HCT116 (cell line): ENCODE measurements around the gene DAZAP1. TPM values are rescaled to one million over a fixed set of nuclear protein-coding genes. Genes with fewer than 3 reads are reported as not detected.

Experiments
- ATAC-seq: fragments of 200-7000 bp; cut with Tn5 transposase; 2 replicates; pipeline ENCODE4 v1.9.1; 2020; ENCODE audit warnings: mild to moderate bottlenecking, moderate library complexity
- BruUV-seq: library from RNA; stranded (reverse); fragments of 400-500 nt; replicated peaks from 2 replicates; lab custom pipeline; 2021; lab: Mats Ljungman, UMichigan
- CTCF ChIA-PET: fragments of 300-600 bp; sonication (Branson Sonifier 250); formaldehyde crosslinking; loops from one replicate; lab custom pipeline; 2021; ENCODE audit warnings: antibody characterized with exemption; lab: Charles Lee
- POLR2A ChIA-PET: fragments of 300-600, 350-600 bp; sonication (Branson Sonifier 250); formaldehyde crosslinking; loops from one replicate; lab custom pipeline; 2021; ENCODE audit warnings: antibody characterized with exemption; lab: Charles Lee
- RAD21 ChIA-PET, 2 experiments: fragments of 300-600 bp; sonication (Branson Sonifier 250); formaldehyde crosslinking; loops; one replicate each; lab custom pipeline; 2023; ENCODE audit warnings: low total read pairs in 2 of 2; ENCODE audit not compliant: uncharacterized antibody in 2 of 2, unreplicated experiment in 2 of 2, low non-redundant PET in 1 of 2; lab: Charles Lee
- DNase-seq: peaks from one replicate; pipeline ENCODE4 v3.0.0-alpha.2; 2010; ENCODE audit warnings: low read depth, low spot score
- H2AFZ ChIP-seq: fragments of 200-600 bp; shearing (Covaris generic), sonication (generic); 2 replicates; pipeline ENCODE4 v1.6.1; 2017; ENCODE audit warnings: low read depth, mixed run types, mixed read lengths, antibody characterized with exemption, low read length; ENCODE audit not compliant: poor library complexity, severe bottlenecking
- H3K27ac ChIP-seq: 2 replicates; pipeline ENCODE4 v1.5.1; 2012; ENCODE audit warnings: low read depth, low read length
- H3K27me3 ChIP-seq: fragments of 200-600 bp; sonication (generic); 2 replicates; pipeline ENCODE4 v1.6.1; 2016; ENCODE audit warnings: mixed run types, low read length, mixed read lengths; ENCODE audit not compliant: insufficient read depth
- H3K36me3 ChIP-seq, 2 experiments: fragments of 200-500 bp in 1 of 2; fragments of 200-600 bp in 1 of 2; sonication (Bioruptor generic) in 1 of 2; sonication (generic) in 1 of 2; 2 replicates each; pipeline versions ENCODE4 v1.5.1 to v1.6.1; 2014 to 2016; ENCODE audit warnings: low read length in 2 of 2, inconsistent platforms in 1 of 2, mixed read lengths in 1 of 2, mixed run types in 1 of 2; ENCODE audit not compliant: insufficient read depth in 2 of 2, control insufficient read depth in 1 of 2
- H3K4me1 ChIP-seq, 2 experiments: fragments of 200-600 bp in 1 of 2; sonication (generic) in 1 of 2; 2 replicates each; pipeline versions ENCODE4 v1.5.1 to v1.6.1; 2012 to 2017; ENCODE audit warnings: low read length in 2 of 2, inconsistent platforms in 1 of 2, mild to moderate bottlenecking in 1 of 2, mixed read lengths in 1 of 2, mixed run types in 1 of 2, moderate library complexity in 1 of 2; ENCODE audit not compliant: insufficient read depth in 2 of 2, control insufficient read depth in 1 of 2
- H3K4me2 ChIP-seq: fragments of 200-600 bp; sonication (generic); 2 replicates; pipeline ENCODE4 v1.6.1; 2017; ENCODE audit warnings: mixed run types, low read length, mixed read lengths
- H3K4me3 ChIP-seq, 2 experiments: fragments of 200-600 bp in 1 of 2; sonication (generic) in 1 of 2; replicated peaks in 1 of 2; 2 replicates each; pipeline ENCODE4 v1.5.1; 2011 to 2016; ENCODE audit warnings: low read length in 2 of 2, control low read depth in 1 of 2, low read depth in 1 of 2, mild to moderate bottlenecking in 1 of 2, mixed read lengths in 1 of 2, mixed run types in 1 of 2
- H3K79me2 ChIP-seq: fragments of 200-600 bp; sonication (generic); 2 replicates; pipeline ENCODE4 v1.6.1; 2017; ENCODE audit warnings: mild to moderate bottlenecking, mixed run types, low read length, moderate library complexity, mixed read lengths; ENCODE audit not compliant: insufficient read depth
- H3K9ac ChIP-seq: fragments of 200-600 bp; sonication (generic); 2 replicates; pipeline ENCODE4 v1.6.1; 2016; ENCODE audit warnings: low read length, mixed read lengths
- H3K9me2 ChIP-seq: fragments of 200-600 bp; sonication (generic), shearing (Covaris generic); 2 replicates; pipeline ENCODE4 v1.6.1; 2017; ENCODE audit warnings: mixed run types, mild to moderate bottlenecking, moderate library complexity; ENCODE audit not compliant: insufficient read depth
- H3K9me3 ChIP-seq, 2 experiments: fragments of 200-500 bp in 1 of 2; fragments of 200-600 bp in 1 of 2; sonication (Bioruptor generic) in 1 of 2; sonication (generic) in 1 of 2; 2 replicates each; pipeline ENCODE4 v1.6.1; 2014 to 2017; ENCODE audit warnings: low read length in 2 of 2, mixed read lengths in 2 of 2, inconsistent platforms in 1 of 2, low read depth in 1 of 2, mild to moderate bottlenecking in 1 of 2, mixed run types in 1 of 2, moderate library complexity in 1 of 2; ENCODE audit not compliant: control insufficient read depth in 1 of 2, insufficient read depth in 1 of 2
- H4K20me1 ChIP-seq: fragments of 200-600 bp; sonication (generic), shearing (Covaris generic); 2 replicates; pipeline ENCODE4 v1.6.1; 2017; ENCODE audit warnings: mixed run types, mild to moderate bottlenecking, moderate library complexity; ENCODE audit not compliant: insufficient read depth
- CBX3 ChIP-seq: IDR thresholded peaks from 2 replicates; pipeline ENCODE4 v1.6.1; 2012; ENCODE audit warnings: low read depth
- CEBPB ChIP-seq: IDR thresholded peaks from 2 replicates; pipeline ENCODE4 v1.6.1; 2012; ENCODE audit warnings: low read depth
- CTCF ChIP-seq, 3 experiments: fragments of 200-600 bp in 1 of 3; sonication (generic) in 1 of 3; IDR thresholded peaks in 2 of 3; conservative IDR thresholded peaks in 1 of 3; 2 replicates each; pipeline ENCODE4 v1.5.1; 2012 to 2017; ENCODE audit warnings: low read depth in 2 of 3, low read length in 2 of 3, antibody characterized with exemption in 1 of 3, borderline replicate concordance in 1 of 3, control low read depth in 1 of 3, mild to moderate bottlenecking in 1 of 3, mixed read lengths in 1 of 3, mixed run types in 1 of 3, moderate library complexity in 1 of 3; ENCODE audit not compliant: insufficient read depth in 1 of 3
- ELF1 ChIP-seq: IDR thresholded peaks from 2 replicates; pipeline ENCODE4 v1.6.1; 2012; ENCODE audit warnings: low read depth, borderline replicate concordance
- EZH2 ChIP-seq: fragments of 200-600 bp; sonication (generic); IDR thresholded peaks from 2 replicates; pipeline ENCODE4 v1.6.1; 2017; ENCODE audit warnings: antibody characterized with exemption, mixed run types
- EZH2phosphoT487 ChIP-seq: fragments of 200-600 bp; IDR thresholded peaks from 2 replicates; pipeline ENCODE4 v1.6.1; 2018; ENCODE audit warnings: antibody characterized with exemption, borderline replicate concordance
- FOSL1 ChIP-seq: IDR thresholded peaks from 2 replicates; pipeline ENCODE4 v1.6.1; 2012; ENCODE audit warnings: low read depth
- JUND ChIP-seq: IDR thresholded peaks from 2 replicates; pipeline ENCODE4 v1.6.1; 2012
- POLR2A ChIP-seq: IDR thresholded peaks from 2 replicates; pipeline ENCODE4 v1.7.0; 2011; ENCODE audit warnings: borderline replicate concordance; ENCODE audit not compliant: insufficient read depth, insufficient read length; ENCODE audit errors: extremely low read depth
- POLR2AphosphoS5 ChIP-seq: IDR thresholded peaks from 2 replicates; pipeline ENCODE4 v1.6.1; 2011; ENCODE audit warnings: mild to moderate bottlenecking, low read depth, low read length, moderate library complexity
- RAD21 ChIP-seq: IDR thresholded peaks from 2 replicates; pipeline ENCODE4 v1.6.1; 2012; ENCODE audit warnings: low read depth, mild to moderate bottlenecking
- SIN3A ChIP-seq: IDR thresholded peaks from 2 replicates; pipeline ENCODE4 v1.6.1; 2012; ENCODE audit warnings: low read depth
- SP1 ChIP-seq: IDR thresholded peaks from 2 replicates; pipeline ENCODE4 v1.6.1; 2012; ENCODE audit warnings: low read depth
- SRF ChIP-seq: IDR thresholded peaks from 2 replicates; pipeline ENCODE4 v1.6.1; 2012; ENCODE audit warnings: low read depth
- TCF7L2 ChIP-seq: IDR thresholded peaks from 2 replicates; pipeline ENCODE4 v1.7.0; 2011; ENCODE audit warnings: borderline replicate concordance, inconsistent platforms; ENCODE audit not compliant: insufficient read depth, insufficient read length; ENCODE audit errors: extremely low read depth
- YY1 ChIP-seq: IDR thresholded peaks from 2 replicates; pipeline ENCODE4 v1.6.1; 2011; ENCODE audit warnings: low read length, low read depth, moderate library complexity, mild to moderate bottlenecking; ENCODE audit not compliant: insufficient replicate concordance; ENCODE audit errors: extremely low read depth
- ZBTB33 ChIP-seq: IDR thresholded peaks from 2 replicates; pipeline ENCODE4 v1.6.1; 2011; ENCODE audit warnings: mild to moderate bottlenecking, low read length, moderate library complexity; ENCODE audit not compliant: insufficient replicate concordance; ENCODE audit errors: extremely low read depth
- ZFX ChIP-seq: fragments of 450-650 bp; IDR thresholded peaks from 2 replicates; pipeline ENCODE4 v1.6.1; 2017
- ZNF274 ChIP-seq: fragments of 200-500 bp; sonication (Bioruptor generic); IDR thresholded peaks from 2 replicates; pipeline ENCODE4 v1.6.1; 2014; ENCODE audit warnings: mild to moderate bottlenecking, low read depth, low read length, inconsistent platforms
- intact Hi-C: fragments of 100-400 bp; cut with micrococcal nuclease; formaldehyde crosslinking; loops from 2 replicates; pipeline ENCODE4 v1.10.0; 2022
- total RNA-seq: library from RNA; stranded (reverse); gene quantifications from one replicate; pipeline ENCODE4 v1.2.1, GENCODE V29; 2021; ENCODE audit not compliant: unreplicated experiment

The DAZAP1 gene
- total RNA-seq, 1 experiment from 2014 or later: 191 TPM

DNA sequence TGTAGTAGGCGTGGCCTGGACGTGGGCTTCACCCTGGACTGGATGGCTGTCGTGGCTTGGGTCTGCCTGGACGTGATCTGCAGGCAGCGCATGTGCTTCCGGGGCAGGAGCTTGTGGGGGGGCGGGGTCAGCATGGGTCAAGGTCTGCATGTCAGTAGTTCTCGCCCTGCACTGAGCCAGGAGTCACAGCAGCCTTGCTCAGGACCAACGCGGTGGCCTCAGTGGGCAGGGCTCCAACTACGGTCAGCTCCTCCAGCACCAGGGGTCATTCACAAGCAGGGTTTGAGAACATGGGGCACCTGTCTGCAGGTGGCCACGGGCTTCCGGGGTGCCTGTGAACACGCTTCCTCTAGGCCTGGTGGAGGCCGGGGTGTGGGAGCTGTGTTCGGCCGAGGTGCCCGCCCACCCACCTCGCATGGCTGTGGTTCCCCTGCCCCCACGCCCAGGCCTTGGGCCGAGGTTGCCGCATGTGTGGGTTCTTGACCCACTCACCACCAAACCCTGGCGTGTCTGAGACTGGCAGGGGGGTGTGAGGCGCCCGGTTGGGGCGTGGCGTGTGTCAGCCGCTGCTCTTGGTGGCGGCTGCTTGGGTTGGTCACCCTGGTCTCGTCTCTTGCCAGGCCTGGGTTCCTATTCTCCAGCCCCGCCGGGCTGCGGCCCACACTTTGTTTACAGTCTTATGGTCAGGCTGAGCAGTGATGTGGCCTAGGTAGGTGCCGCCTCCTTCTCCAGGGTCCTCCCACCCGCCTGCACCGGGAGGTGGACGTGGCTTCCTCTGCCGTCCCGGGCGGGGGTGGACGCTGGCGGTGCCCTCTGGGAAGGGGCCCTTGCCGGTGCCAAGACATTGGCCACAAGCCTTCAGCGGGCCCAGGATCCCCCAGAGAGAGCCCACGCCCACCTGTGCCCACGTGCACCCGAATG, 26.0 kb downstream of the DAZAP1 start:
- H2AFZ ChIP-seq: no peak overlapping the region
- intact Hi-C loops: no loop called here
- H3K4me2 ChIP-seq: no peak overlapping the region
- no peaks in the 10 kb centered on the region for H3K27me3 ChIP-seq
- no peak for TF ChIP-seq EZH2
- no peak for TF ChIP-seq POLR2A
- TF ChIP-seq SRF: no peak
- no peak for TF ChIP-seq SP1
- TF ChIP-seq FOSL1: no peak
- no peak for TF ChIP-seq EZH2phosphoT487
- no peak for TF ChIP-seq YY1
- no peak for TF ChIP-seq ZBTB33
- TF ChIP-seq SIN3A: no peak
- TF ChIP-seq TCF7L2: no peak
- no peak for TF ChIP-seq POLR2AphosphoS5
- no peak for TF ChIP-seq ZNF274
- no peak for TF ChIP-seq ZFX
- TF ChIP-seq CTCF (IDR thresholded peaks at IDR 0.05 in 2 of 3, conservative IDR thresholded peaks at IDR 0.05 in 1 of 3; ENCODE audit: borderline replicate concordance in 1 of 3, insufficient read depth in 1 of 3, low read depth in 2 of 3, low read length in 2 of 3): no peak
- TF ChIP-seq RAD21: no peak
- TF ChIP-seq ELF1: no peak
- no peak for TF ChIP-seq CBX3
- TF ChIP-seq CEBPB: no peak
- no peak for TF ChIP-seq JUND
- H3K36me3 ChIP-seq: peaks cover 31 to 43% of the 10 kb centered on the region in 2 experiments; a peak in 3 of 4 replicates
- no peak overlapping the region for H3K9ac ChIP-seq
- no peaks in the 10 kb centered on the region for H4K20me1 ChIP-seq
- H3K79me2 ChIP-seq: peaks cover 34% of the 10 kb centered on the region
- H3K9me3 ChIP-seq: no peaks in the 10 kb centered on the region
- no peak overlapping the region for H3K4me3 ChIP-seq
- ChIA-PET RAD21 (no interaction called here), CTCF (no interaction called here), POLR2A (no interaction called here)
- ATAC-seq (no peak), DNase-seq (no peak)
- H3K4me1 ChIP-seq: peaks cover 10 to 19% of the 10 kb centered on the region in 2 experiments; a peak in 3 of 4 replicates
- H3K27ac ChIP-seq: no peak overlapping the region
- BruUV-seq: no TSS peak
- no peaks in the 10 kb centered on the region for H3K9me2 ChIP-seq
